K562 (cell line): ENCODE measurements around the gene GPR78. TPM values are rescaled to one million over a fixed set of nuclear protein-coding genes. Genes with fewer than 3 reads are reported as not detected.

Source experiments
- ATAC-seq: fragments of 200-7000 bp; cut with Tn5 transposase; 3 replicates; pipeline ENCODE4 v1.9.1; 2020; ENCODE audit warnings: moderate library complexity
- BruUV-seq: library from RNA; stranded (reverse); fragments of 400-500 nt; replicated peaks from 2 replicates; lab custom pipeline; 2021; lab: Mats Ljungman, UMichigan
- CTCF ChIA-PET: fragments of 300-600 bp; formaldehyde crosslinking; extraction: SDS; loops from one replicate; lab custom pipeline; 2021; ENCODE audit warnings: low intra/inter-chr PET ratio; lab: Yijun Ruan, JAX
- POLR2A ChIA-PET: fragments of 300-600, 350-650 bp; sonication (Branson Sonifier 250); formaldehyde crosslinking; extraction: SDS; loops from one replicate; lab custom pipeline; 2021; ENCODE audit warnings: antibody characterized with exemption, inconsistent platforms; lab: Yijun Ruan, JAX
- DNase-seq, 4 experiments: peaks; one replicate each; pipeline versions ENCODE4 v3.0.0 to v3.0.0-alpha.2; 2011 to 2018; ENCODE audit warnings: low spot score in 3 of 4, mixed read lengths in 3 of 4; ENCODE audit errors: extremely low read depth in 1 of 4
- FAIRE-seq: peaks from 2 replicates; lab custom pipeline; 2011; peaks lifted over from hg19 to GRCh38; lab: Jason Lieb, UNC
- H2AFZ ChIP-seq: 2 replicates; pipeline ENCODE4 v1.6.0; 2011; ENCODE audit warnings: low read depth, low read length, control low read depth, inconsistent platforms
- H3K27ac ChIP-seq: fragments of 200-600 bp; 3 replicates; pipeline ENCODE4 v1.8.0; 2011; ENCODE audit warnings: low read depth, mild to moderate bottlenecking, control low read depth, inconsistent platforms, low read length, moderate library complexity, mixed read lengths; ENCODE audit errors: extremely low read depth
- H3K27me3 ChIP-seq, 2 experiments: fragments of 300-600 bp in 1 of 2; 2 replicates in 1 of 2; 3 replicates in 1 of 2; pipeline versions ENCODE4 v1.6.0 to v1.8.0; 2011; ENCODE audit warnings: inconsistent platforms in 2 of 2, low read length in 2 of 2, mild to moderate bottlenecking in 1 of 2, mixed read lengths in 1 of 2, moderate library complexity in 1 of 2; ENCODE audit not compliant: control insufficient read depth in 2 of 2, insufficient read depth in 2 of 2
- H3K36me3 ChIP-seq: fragments of 300-600 bp; 3 replicates; pipeline ENCODE4 v1.8.0; 2011; ENCODE audit warnings: mild to moderate bottlenecking, low read length, inconsistent platforms; ENCODE audit not compliant: control insufficient read depth, insufficient read depth
- H3K4me1 ChIP-seq, 2 experiments: fragments of 200-600 bp in 1 of 2; replicated peaks in 1 of 2; 2 replicates in 1 of 2; 3 replicates in 1 of 2; pipeline versions ENCODE4 v1.5.1 to v1.8.0; 2011; ENCODE audit warnings: inconsistent platforms in 2 of 2, low read length in 2 of 2, mild to moderate bottlenecking in 1 of 2, mixed read lengths in 1 of 2, moderate library complexity in 1 of 2; ENCODE audit not compliant: control insufficient read depth in 2 of 2, insufficient read depth in 2 of 2
- H3K4me2 ChIP-seq: 2 replicates; pipeline ENCODE4 v1.6.1; 2011; ENCODE audit warnings: low read length, control low read depth, inconsistent platforms, mixed read lengths; ENCODE audit not compliant: insufficient read depth
- H3K4me3 ChIP-seq: fragments of 200-600 bp; sonication (generic), shearing (Covaris generic); 2 replicates; pipeline ENCODE4 v1.5.1; 2016; ENCODE audit warnings: control low read depth, inconsistent platforms
- H3K79me2 ChIP-seq: fragments of 200-600 bp; 3 replicates; pipeline ENCODE4 v1.8.0; 2011; ENCODE audit warnings: low read length, inconsistent platforms; ENCODE audit not compliant: control insufficient read depth, insufficient read depth
- H3K9ac ChIP-seq, 2 experiments: 2 replicates each; pipeline versions ENCODE4 v1.6.0 to v1.6.1; 2011; ENCODE audit warnings: low read depth in 2 of 2, low read length in 2 of 2, control low read depth in 1 of 2, inconsistent platforms in 1 of 2, mild to moderate bottlenecking in 1 of 2, mixed read lengths in 1 of 2; ENCODE audit not compliant: insufficient read depth in 1 of 2
- H3K9me1 ChIP-seq: one replicate; pipeline ENCODE4 v1.6.0; 2011; ENCODE audit warnings: inconsistent platforms, mild to moderate bottlenecking, low read length, moderate library complexity; ENCODE audit not compliant: control insufficient read depth, insufficient read depth
- H3K9me3 ChIP-seq: replicated peaks from 2 replicates; pipeline ENCODE4 v1.5.1; 2011; ENCODE audit warnings: low read depth, low read length, inconsistent platforms; ENCODE audit not compliant: control insufficient read depth, insufficient read depth
- H4K20me1 ChIP-seq: replicated peaks from 2 replicates; pipeline ENCODE4 v1.6.1; 2011; ENCODE audit warnings: low read length, inconsistent platforms, mixed read lengths; ENCODE audit not compliant: control insufficient read depth, insufficient read depth
- CC2D1A ChIP-seq: fragments of 450-650 bp; IDR thresholded peaks from 2 replicates; pipeline ENCODE4 v1.6.1; 2017; ENCODE audit warnings: mild to moderate bottlenecking
- KLF6 ChIP-seq: fragments of 250-450 bp; sonication (Bioruptor Pico); IDR thresholded peaks from 2 replicates; pipeline ENCODE4 v1.4.0; 2020; ENCODE audit warnings: mild to moderate bottlenecking, moderate library complexity, borderline replicate concordance
- NFE2 ChIP-seq: IDR thresholded peaks from 2 replicates; pipeline ENCODE4 v1.6.1; 2014; ENCODE audit warnings: antibody characterized with exemption, low read depth
- SIX5 ChIP-seq, 2 experiments: IDR thresholded peaks; 2 replicates each; pipeline ENCODE4 v1.6.1; 2011; ENCODE audit warnings: low read length in 2 of 2, borderline replicate concordance in 1 of 2, low read depth in 1 of 2, mild to moderate bottlenecking in 1 of 2, moderate library complexity in 1 of 2; ENCODE audit not compliant: insufficient read depth in 1 of 2
- TGIF2 ChIP-seq: sonication (generic); formaldehyde crosslinking; IDR thresholded peaks from 2 replicates; pipeline ENCODE4 v1.8.1; 2022; ENCODE audit warnings: mild to moderate bottlenecking, missing genetic modification reagents, moderate library complexity
- ZNF24 ChIP-seq: fragments of 450-650 bp; IDR thresholded peaks from 2 replicates; pipeline ENCODE4 v1.6.1; 2016
- ZNF274 ChIP-seq: IDR thresholded peaks from 2 replicates; pipeline ENCODE4 v1.6.1; 2011; ENCODE audit warnings: low read depth, mild to moderate bottlenecking, low read length, moderate library complexity, borderline replicate concordance
- ZNF507 ChIP-seq: conservative IDR thresholded peaks from 2 replicates; pipeline ENCODE4 v1.6.1; 2017; ENCODE audit warnings: missing genetic modification characterization, missing compliant biosample characterization
- ZNF77 ChIP-seq: fragments of 250-450 bp; sonication (Bioruptor Pico); IDR thresholded peaks from 2 replicates; pipeline ENCODE4 v1.5.0; 2020
- ZNF785 ChIP-seq: fragments of 250-450 bp; sonication (Bioruptor Pico); IDR thresholded peaks from 2 replicates; pipeline ENCODE4 v1.4.0; 2020; ENCODE audit warnings: mild to moderate bottlenecking
- WGBS: fragments of 100-300 bp; shearing (Covaris generic); methylation state at CpG from one replicate; pipeline ENCODE4 v1.1.6; 2016; ENCODE audit warnings: low coverage, mixed read lengths; ENCODE audit not compliant: insufficient coverage; ENCODE audit errors: missing lambda C conversion rate; 5-methylcytosine and 5-hydroxymethylcytosine counted together
- in situ Hi-C: fragments of 300-500 bp; cut with MboI; formaldehyde crosslinking; loops from 4 replicates; pipeline ENCODE4 v1.15.0; 2018; ENCODE audit warnings: inconsistent platforms, mixed read lengths
- intact Hi-C: fragments of 100-400 bp; cut with micrococcal nuclease; formaldehyde crosslinking; loops from 2 replicates; pipeline ENCODE4 v1.14.2; 2022
- polyA plus RNA-seq, 8 experiments: library from polyadenylated mRNA; depleted of rRNA in 4 of 8; stranded (reverse) in 5 of 8; unstranded in 3 of 8; fragments of >200 nt; fragmentation: Nextera tagmentation in 2 of 8; fragmentation: Illumina TruSeq in 1 of 8; extraction: Ambion mirVana in 2 of 8; extraction: Trizol in 1 of 8; gene quantifications; 2 replicates each; pipeline versions ENCODE4 v1.2.1 to v1.2.3, GENCODE V29; 2011 to 2014; ENCODE audit warnings: inconsistent platforms in 1 of 8, missing spikeins in 1 of 8
- total RNA-seq, 7 experiments: library from RNA; depleted of rRNA in 6 of 7; stranded (reverse); fragments of >200 nt in 6 of 7; fragmentation: Illumina TruSeq in 2 of 7; extraction: Trizol in 2 of 7; gene quantifications; 2 replicates each; pipeline versions ENCODE4 v1.2.1 to v1.2.3, GENCODE V29; 2011 to 2021; ENCODE audit warnings: low replicate concordance in 1 of 7
- TF ChIP-seq, protein P1 (sequence below), 2 experiments: IDR thresholded peaks; 2 replicates each; pipeline ENCODE4 v1.6.1; 2011; ENCODE audit warnings: borderline replicate concordance in 1 of 2, control low read depth in 1 of 2, low read depth in 1 of 2, low read length in 1 of 2, mild to moderate bottlenecking in 1 of 2, mixed read lengths in 1 of 2, moderate library complexity in 1 of 2; ENCODE audit not compliant: insufficient read depth in 1 of 2, insufficient read length in 1 of 2, poor library complexity in 1 of 2, severe bottlenecking in 1 of 2; ENCODE audit errors: extremely low read depth in 1 of 2
- TF ChIP-seq, protein P2 (sequence below): conservative IDR thresholded peaks from 2 replicates; pipeline ENCODE4 v1.6.1; 2011; ENCODE audit warnings: low read depth, mild to moderate bottlenecking, low read length; ENCODE audit not compliant: control insufficient read depth

The GPR78 gene
- total and polyA plus RNA-seq, 9 of the 15 experiments (the other 6 are each of a cell fraction or from before 2014, with no cell fraction given) = 0.04 to 0.13 (median 0.07) TPM; not detected in 4

DNA sequence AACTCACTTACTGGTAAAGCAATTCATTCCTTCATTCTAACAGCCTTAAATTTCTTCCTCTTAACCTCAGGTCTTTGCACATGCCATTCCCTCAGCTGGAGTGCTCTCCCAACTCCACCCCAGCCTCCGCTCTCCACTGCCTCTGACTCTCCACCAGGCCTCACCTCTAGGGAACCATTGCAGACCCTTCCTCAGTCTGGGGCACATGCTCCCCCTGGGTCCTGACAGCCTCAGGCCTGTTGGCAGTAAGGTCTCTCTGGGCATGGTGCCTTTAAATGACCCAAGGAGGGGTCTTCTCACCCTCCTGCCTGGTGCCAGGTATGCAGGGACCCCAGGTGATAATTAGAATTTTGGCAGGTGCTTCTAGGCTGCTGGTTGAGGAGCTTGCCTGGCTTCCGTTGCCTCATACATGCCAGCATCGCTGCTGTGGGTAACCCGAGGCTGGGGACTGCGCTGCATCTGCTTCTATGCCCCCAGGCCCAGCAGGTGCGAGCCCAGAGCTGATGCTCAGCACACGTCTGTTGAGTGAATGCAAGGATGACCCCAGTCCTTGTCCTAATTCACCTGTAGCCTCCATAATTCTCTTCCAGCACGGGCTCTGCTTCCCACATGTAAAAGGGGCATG lies 27.5 kb upstream of the GPR78 start:
- Histone ChIP-seq H3K27me3 (no peaks in the 10 kb centered on the region; a peak in 2 of 5 replicates), H3K79me2 (no peaks in the 10 kb centered on the region)
- in situ Hi-C loops = no loop called here
- ATAC-seq = no peak
- TF ChIP-seq ZNF24 (0 out of 2 replicates have a peak, but pooled peaks have one; percentile 53), ZNF507 (no peak)
- TF ChIP-seq, all 486 proteins: peak for 1
- H3K4me3 ChIP-seq = no peak overlapping the region
- WGBS = 13% methylated on average over 8 of the region's 8 CpGs
- H3K9ac ChIP-seq = no peak overlapping the region; a peak in 1 of 4 replicates
- no peak overlapping the region for H2AFZ ChIP-seq
- no TSS peak for BruUV-seq
- H4K20me1 ChIP-seq = no peaks in the 10 kb centered on the region; the same call in 1 of the 2 replicates
- H3K4me1 ChIP-seq = peaks cover 21 to 23% of the 10 kb centered on the region in 2 experiments
- no peak overlapping the region for H3K4me2 ChIP-seq
- no peak for FAIRE-seq
- no peaks in the 10 kb centered on the region for H3K9me3 ChIP-seq
- H3K27ac ChIP-seq = no peak overlapping the region
- intact Hi-C loops = no loop called here
- POLR2A ChIA-PET = interaction anchor here (0.7 to 2.0 kb wide), 2 partner anchors 9 to 40 kb away, joined by 3 to 6 read pairs; partner anchors contain the start of gene CPZ
- no peak for DNase-seq
- CTCF ChIA-PET = no interaction called here
- no peaks in the 10 kb centered on the region for H3K9me1 ChIP-seq
- H3K36me3 ChIP-seq = no peaks in the 10 kb centered on the region

DNA sequence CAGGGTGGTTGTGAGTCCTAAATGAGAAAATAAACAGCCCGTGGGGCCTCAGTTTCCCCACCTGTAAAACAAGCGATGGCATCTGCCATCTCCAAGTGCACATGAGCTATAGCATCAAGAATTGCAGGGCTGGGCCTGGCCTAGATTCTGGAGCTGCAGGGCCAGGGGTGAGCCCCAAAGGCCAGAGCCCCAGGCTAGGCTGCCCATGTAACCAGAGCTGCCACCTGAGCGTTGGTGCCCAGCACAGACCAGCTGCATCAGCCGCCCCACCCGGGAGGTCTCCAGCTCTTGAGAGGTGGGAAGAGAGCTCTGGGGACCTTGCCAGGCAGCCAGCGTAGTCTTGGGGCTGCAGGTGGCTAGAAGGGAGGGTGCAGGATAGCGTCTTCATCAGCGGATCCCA lies 27.0 kb upstream of the GPR78 start:
- H3K9ac ChIP-seq = no peak overlapping the region; a peak in 1 of 4 replicates
- H3K4me3 ChIP-seq = no peak overlapping the region
- no peaks in the 10 kb centered on the region for H3K9me1 ChIP-seq
- ChIA-PET POLR2A (interaction anchor here (0.7 to 2.0 kb wide), 2 partner anchors 8 to 39 kb away, joined by 3 to 6 read pairs; partner anchors contain the start of gene CPZ), CTCF (no interaction called here)
- no peak overlapping the region for H3K4me2 ChIP-seq
- FAIRE-seq = no peak
- H2AFZ ChIP-seq = no peak overlapping the region
- H4K20me1 ChIP-seq = no peaks in the 10 kb centered on the region; the same call in 1 of the 2 replicates
- BruUV-seq = no TSS peak
- no peak for ATAC-seq
- no peaks in the 10 kb centered on the region for H3K9me3 ChIP-seq
- H3K27ac ChIP-seq = no peak overlapping the region
- peaks cover 0 to 5% of the 10 kb centered on the region in 2 experiments; a peak in 3 of 5 replicates for H3K27me3 ChIP-seq
- no peak for TF ChIP-seq SIX5 (IDR thresholded peaks at IDR 0.05; ENCODE audit: borderline replicate concordance in 1 of 2, insufficient read depth in 1 of 2, low read depth in 1 of 2, low read length in 2 of 2)
- TF ChIP-seq NFE2 = no peak
- TF ChIP-seq TGIF2 (CRISPR knock-in tag) = no peak
- TF ChIP-seq ZNF274 = no peak
- TF ChIP-seq ZNF77 (CRISPR knock-in tag) = no peak
- no peak for TF ChIP-seq CC2D1A
- no peak for TF ChIP-seq ZNF785 (CRISPR knock-in tag)
- TF ChIP-seq, protein P1, sequence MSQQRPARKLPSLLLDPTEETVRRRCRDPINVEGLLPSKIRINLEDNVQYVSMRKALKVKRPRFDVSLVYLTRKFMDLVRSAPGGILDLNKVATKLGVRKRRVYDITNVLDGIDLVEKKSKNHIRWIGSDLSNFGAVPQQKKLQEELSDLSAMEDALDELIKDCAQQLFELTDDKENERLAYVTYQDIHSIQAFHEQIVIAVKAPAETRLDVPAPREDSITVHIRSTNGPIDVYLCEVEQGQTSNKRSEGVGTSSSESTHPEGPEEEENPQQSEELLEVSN (IDR thresholded peaks at IDR 0.05; ENCODE audit: borderline replicate concordance in 1 of 2, extremely low read depth in 1 of 2, insufficient read depth in 1 of 2, insufficient read length in 1 of 2, low read depth in 1 of 2, low read length in 1 of 2, poor library complexity in 1 of 2, severe bottlenecking in 1 of 2) = no peak
- TF ChIP-seq, protein P2, sequence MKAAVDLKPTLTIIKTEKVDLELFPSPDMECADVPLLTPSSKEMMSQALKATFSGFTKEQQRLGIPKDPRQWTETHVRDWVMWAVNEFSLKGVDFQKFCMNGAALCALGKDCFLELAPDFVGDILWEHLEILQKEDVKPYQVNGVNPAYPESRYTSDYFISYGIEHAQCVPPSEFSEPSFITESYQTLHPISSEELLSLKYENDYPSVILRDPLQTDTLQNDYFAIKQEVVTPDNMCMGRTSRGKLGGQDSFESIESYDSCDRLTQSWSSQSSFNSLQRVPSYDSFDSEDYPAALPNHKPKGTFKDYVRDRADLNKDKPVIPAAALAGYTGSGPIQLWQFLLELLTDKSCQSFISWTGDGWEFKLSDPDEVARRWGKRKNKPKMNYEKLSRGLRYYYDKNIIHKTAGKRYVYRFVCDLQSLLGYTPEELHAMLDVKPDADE = no peak
- no peak for TF ChIP-seq KLF6 (CRISPR knock-in tag)
- 23% methylated on average over 8 of the region's 8 CpGs for whole genome bisulfite sequencing
- in situ Hi-C loops (no loop called here), intact Hi-C loops (no loop called here)
- no peaks in the 10 kb centered on the region for H3K79me2 ChIP-seq
- no peak for DNase-seq
- H3K36me3 ChIP-seq = no peaks in the 10 kb centered on the region
- H3K4me1 ChIP-seq = peaks cover 16 to 18% of the 10 kb centered on the region in 2 experiments
